HG02623 (cell line): ENCODE data around the gene GABRB3.

ENCODE experiments used
- ATAC-seq: cut with Tn5 transposase; IDR thresholded peaks from one replicate; pipeline ENCODE4 v1.9.1; 2021; ENCODE audit warnings: moderate library complexity; ENCODE audit not compliant: unreplicated experiment

The GABRB3 gene

GRCh38 chr15:26634319-26634718, 138.5 kb downstream of the GABRB3 start:
- ATAC-seq: no peak

GRCh38 chr15:26632500-26632899, 140.4 kb downstream of the GABRB3 start:
- ATAC-seq: no peak

GRCh38 chr15:26631894-26632293, 141.0 kb downstream of the GABRB3 start:
- no peak for ATAC-seq

GRCh38 chr15:26630857-26631256, 142.0 kb downstream of the GABRB3 start:
- ATAC-seq: no peak

GRCh38 chr15:26628879-26629529, 143.9 kb downstream of the GABRB3 start:
- no peak for ATAC-seq

- ATAC-seq: no peak
These were observed 144.8 kb downstream of the GABRB3 start for GRCh38 chr15:26628071-26628470.

GRCh38 chr15:26624128-26624527, 148.7 kb downstream of the GABRB3 start:
- ATAC-seq: no peak

GRCh38 chr15:26623071-26623470, 149.8 kb downstream of the GABRB3 start:
- no peak for ATAC-seq

- no peak for ATAC-seq
These were observed 151.1 kb downstream of the GABRB3 start for GRCh38 chr15:26621816-26622215.

GRCh38 chr15:26620528-26621458, 152.1 kb downstream of the GABRB3 start:
- ATAC-seq: no peak

GRCh38 chr15:26615927-26616302, 157.0 kb downstream of the GABRB3 start:
- no peak for ATAC-seq

- no peak for ATAC-seq
These were observed 157.5 kb downstream of the GABRB3 start for GRCh38 chr15:26615188-26615926.

GRCh38 chr15:26614734-26615133, 158.1 kb downstream of the GABRB3 start:
- ATAC-seq: no peak

- no peak for ATAC-seq
These were observed 174.2 kb downstream of the GABRB3 start for GRCh38 chr15:26598704-26599103.

- no peak for ATAC-seq
These were observed 177.3 kb downstream of the GABRB3 start for GRCh38 chr15:26595611-26596010.

- ATAC-seq: no peak
These were observed 182.2 kb downstream of the GABRB3 start for GRCh38 chr15:26590676-26591075.

- ATAC-seq: no peak
These were observed 190.0 kb downstream of the GABRB3 start for GRCh38 chr15:26582840-26583239.

GRCh38 chr15:26580943-26581342, 191.9 kb downstream of the GABRB3 start:
- no peak for ATAC-seq

GRCh38 chr15:26572602-26573350, 200.1 kb downstream of the GABRB3 start:
- no peak for ATAC-seq

- ATAC-seq: no peak
These were observed 201.5 kb downstream of the GABRB3 start for GRCh38 chr15:26571346-26571745.

- no peak for ATAC-seq
These were observed 207.3 kb downstream of the GABRB3 start for GRCh38 chr15:26565542-26565941.
